ENCODE data around the gene CLN3.
"Not testable (repeated sequence)": the region's sequence is repeated elsewhere in the genome, so short reads cannot be mapped to it uniquely, and the experiment has no call there.

Gene CLN3

DNA sequence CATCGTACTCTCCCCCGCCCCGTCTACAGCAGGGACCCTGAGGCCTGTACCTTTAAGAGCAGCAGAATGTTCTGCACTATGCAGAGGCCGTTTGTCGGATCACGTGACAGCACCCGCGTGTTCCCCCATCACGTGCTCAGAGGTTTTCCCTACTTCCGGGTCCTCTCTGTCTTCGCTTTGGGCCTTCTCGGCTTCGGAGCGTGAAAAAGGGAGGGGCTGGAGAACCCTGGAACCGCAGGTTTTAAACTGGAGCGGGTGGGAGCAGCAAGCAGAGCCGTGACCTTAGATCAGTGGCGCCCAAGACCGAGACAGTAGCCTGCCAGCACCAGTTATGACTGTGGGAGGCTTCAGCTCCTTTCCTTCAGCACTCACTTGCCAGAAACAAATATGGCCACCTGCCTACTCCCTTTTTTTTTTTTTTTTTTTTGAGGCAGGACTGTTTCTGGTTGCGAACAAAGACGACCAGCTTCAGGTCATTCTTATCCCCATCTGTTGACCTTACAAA, at the start of gene CLN3:
TSS of gene CLN3 (minus strand) at position 105 of the 505 bp plus-strand sequence. CDS start 315 bp downstream, outside the sequence.
- DNase-seq = peak; percentile 96

DNA sequence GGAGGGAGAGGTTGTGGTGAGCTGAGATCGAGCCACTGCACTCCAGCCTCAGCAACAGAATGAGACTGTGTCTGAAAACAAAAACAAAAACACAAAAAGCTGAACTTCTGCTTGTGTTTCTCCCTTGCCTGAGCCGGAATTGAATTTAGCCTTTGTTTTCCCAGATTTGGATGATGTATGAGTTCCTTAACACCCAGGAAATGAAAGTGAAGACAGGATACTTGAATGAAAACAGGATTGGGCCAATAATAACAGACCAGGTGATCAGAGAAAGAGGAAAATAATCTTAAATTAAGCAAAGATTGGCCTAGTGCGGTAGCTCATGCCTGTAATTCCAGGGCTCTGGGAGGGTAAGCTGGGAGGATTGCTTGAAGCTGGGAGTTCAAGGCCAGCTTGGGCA, 48.5 kb upstream of the CLN3 start:
- no peak for DNase-seq

DNA sequence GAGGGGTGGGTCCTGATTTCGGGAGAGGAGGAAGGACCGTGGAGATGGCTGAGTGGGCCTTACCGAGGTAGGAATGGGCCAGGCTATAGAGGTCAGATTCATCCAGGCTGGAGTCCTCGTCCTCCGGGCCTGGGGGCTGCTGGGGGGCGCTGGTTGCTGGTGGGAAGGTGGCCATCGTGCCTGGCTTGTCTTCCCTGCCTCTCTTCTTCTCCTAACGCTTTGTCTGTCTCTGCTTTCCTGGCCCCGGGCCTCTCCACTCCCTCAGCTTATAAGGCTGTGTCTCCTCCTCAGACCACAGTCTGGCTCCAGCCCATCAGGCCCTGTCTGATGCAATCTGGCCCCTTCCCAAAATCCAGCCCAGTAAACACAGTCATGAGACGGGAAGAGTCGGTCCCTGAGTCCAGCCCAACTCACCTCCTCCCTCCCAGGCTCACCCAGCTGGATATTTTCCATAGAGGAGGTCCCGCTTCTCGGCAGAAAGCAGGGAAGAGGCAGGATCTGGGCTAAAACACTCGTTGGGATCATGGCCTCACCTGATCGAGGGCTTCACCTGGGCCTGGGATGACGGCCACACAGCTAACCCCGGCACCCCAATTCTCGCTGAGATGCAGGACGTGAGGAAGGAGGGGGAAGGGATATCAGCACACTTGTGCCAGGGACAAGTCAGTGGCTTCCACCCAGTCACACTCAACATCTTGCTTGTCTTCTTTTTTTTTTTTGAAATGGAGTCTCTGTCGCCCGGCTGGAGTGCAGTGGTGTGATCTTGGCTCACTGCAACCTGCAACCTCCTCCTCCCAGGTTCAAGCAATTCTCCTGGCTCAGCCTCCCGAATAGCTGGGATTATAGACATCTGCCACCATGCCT, 47.1 kb upstream of the CLN3 start, which contains the start of gene NUPR1:
TSS of gene NUPR1 (minus strand) at position 242 of the 864 bp plus-strand sequence. CDS start at position 175, 67 bp downstream.
- no peak for DNase-seq

DNA sequence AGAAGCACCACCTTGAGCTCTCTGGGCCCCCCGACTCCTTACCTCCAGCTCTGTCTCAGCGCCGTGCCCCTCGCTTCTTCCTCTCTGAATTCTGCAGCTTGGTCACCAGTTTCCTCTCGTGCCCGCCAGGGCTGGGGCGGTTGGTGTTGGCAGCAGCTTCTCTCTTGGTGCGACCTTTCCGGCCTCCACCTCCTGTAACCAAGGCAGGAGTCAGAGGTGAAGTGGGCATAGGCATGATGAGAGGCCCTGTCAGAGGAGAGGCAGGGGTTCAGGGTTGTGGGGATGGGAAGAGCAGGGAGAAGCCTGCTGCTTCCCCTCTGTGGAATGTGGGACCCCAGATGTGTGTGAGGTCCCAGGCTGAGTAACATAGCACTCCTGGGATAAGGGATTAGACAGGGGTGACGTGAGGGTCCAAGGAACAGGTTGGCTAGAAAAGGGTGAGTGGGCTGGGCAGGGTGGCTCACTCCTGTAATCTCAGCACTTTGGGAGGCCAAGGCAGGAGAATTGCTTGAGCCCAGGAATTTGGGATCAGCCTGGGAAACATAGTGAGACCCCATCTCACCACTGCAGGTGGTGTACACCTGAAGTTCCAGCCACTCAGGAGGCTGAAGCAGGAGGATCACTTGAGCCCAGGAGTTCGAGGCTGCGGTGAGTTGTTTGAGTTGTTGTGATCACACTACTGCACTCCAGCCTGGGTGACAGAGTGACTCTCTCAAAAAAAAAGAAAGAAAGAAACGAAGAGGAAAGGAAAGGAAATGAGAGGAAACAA, 46.3 kb upstream of the CLN3 start:
- no peak for DNase-seq

DNA sequence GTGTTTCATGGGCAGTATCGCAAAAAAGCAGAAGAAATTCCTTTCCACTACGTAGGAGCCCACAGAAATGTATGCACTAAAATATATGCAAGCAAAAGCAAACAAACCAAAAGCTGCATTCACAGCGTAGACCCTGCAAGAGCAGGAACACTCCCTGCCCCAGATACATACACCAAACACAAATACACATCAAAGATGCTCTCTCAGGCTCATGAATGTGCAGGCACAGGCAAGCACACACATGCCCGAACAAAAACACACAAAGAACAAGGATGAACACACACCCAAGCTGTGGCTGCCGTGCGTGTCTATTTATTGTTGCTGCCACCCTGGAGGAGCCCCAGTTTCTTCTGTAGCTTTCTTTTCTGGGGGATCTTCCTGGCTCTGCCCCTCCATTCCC, 45.2 kb upstream of the CLN3 start:
- no peak for DNase-seq

DNA sequence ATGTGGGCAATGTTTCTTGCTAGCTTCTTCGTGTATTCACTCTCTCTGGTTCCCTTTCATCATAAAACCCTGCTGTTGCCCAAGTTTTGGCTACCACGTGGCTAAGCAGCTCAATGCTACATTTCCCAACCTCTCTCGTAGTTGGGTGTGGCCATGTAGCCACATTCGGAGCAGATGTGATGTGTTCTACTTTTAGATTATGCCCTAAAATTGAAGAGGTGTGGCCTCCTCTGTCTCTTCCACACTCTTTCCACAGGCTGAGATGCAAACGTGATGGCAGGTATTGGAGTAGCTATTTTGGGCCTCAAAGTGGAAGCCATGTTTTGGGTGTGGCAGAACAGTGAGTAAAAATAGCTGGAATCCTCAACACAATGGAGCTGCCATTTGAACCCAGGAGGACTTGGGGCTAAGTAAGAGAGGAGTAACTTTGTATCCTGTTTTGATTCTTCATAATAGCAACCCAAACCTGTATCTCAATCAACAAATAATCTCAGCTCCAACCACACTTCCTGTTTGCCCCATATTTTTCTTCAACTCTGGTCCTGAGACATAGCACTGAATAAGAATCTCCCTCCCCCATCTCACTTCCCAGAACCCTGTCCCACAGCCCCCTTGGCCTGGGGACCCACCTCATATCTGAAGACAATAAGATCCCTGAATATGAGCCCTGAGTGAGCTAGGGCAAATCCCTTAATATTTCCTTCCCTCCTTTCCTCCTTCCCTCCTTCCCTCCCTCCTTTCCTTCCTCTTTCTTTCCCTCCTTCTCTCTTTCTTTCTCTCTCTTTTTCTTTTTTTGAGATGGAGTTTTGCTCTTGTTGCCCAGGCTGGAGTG, 42.9 kb upstream of the CLN3 start:
- DNase-seq = no peak

DNA sequence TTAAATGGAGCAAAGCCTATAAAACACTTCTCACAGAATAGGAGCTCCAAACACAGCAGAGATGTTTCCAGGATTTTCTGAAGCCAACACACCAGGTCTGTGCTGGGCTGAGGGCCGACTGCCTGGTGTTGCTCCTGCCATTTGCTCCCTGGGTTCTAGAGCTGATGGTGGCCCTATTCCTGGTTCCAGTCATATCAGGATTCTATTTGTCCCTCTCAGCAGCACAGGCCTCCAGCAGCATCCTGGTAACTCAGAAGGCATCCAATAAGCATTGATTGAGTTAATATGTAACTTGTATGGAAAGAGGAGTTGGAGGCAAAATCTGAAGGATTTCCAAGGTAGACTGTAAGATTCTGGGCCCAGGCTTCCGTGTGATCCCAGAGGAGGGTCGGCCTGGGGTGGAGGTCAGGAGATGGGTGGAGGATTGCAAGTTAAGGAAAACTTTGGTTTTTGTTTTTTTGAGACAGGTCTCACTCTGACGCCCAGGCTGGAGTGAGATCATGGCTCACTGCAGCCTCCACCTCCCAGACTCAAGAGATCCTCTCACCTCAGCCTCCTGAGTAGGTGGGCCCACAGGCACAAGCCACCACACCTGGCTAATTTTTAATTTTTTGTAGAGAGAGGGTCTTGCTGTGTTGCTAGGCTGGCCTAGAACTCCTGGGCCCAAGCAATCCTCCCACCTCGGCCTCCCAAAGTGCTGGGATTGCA, 41.2 kb upstream of the CLN3 start:
- no peak for DNase-seq

DNA sequence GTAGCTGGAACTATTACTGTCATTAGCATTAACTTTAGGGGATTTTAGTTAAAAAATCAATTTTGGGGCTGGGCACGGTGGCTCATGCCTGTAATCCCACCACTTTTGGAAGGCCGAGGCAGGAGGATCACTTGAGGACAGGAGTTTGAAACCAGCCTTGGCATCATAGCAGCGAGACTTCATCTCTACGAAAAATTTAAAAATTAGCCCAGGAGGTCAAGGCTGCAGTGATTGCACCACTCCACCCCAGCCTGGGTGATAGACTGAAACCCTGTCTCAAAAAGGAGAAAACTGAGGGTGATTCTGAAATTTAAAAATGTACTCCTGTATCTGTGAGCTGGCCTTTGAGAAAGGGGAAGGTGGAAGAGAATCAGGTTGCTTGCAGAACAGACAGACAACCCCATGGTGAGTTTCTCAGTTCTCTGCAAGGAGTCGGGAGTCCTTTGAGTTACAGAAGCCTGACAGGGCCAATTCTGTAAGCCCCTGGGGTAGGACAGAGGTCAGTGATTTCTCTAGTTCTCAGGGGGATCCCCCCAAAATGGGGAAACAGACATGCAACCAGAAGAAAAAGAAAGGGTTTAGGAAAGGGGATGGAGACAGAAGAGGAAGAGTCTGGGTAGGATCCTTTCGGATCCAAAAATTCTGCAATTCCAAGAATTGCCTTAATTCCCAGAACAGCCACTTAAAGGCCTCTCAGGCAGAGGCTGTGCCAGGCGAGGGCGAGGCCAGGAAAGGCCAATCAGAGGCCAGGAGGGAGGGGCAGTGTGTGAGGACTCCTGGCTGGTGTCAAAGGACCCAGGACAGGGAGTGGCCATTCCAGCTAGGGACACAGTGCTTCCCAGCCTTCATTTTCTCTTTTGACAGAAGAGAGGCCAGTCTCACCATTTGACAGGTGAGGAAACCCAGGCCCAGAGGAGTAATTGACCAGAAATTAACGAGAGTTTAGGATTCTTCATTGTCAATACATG, 40.2 kb upstream of the CLN3 start:
- DNase-seq = no peak

DNA sequence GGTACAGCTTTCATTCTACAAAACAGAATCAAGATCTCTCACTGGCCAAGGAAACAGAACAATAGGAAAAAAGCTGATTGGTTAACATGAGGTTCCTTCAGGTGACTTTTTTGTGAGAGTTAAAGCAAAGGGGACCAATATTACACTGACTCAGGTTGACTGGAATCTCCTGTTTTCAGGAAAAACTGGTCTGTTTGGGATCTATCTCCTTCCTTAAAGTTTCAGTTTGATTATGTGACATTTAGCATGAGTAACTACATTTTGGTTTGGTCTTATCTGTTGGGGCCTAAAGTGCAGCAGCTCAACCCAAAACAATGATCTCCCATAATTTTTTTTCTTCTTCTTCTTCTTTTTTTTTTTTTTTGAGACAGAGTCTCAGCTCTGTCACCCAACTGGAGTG, 37.2 kb upstream of the CLN3 start:
- DNase-seq = no peak

DNA sequence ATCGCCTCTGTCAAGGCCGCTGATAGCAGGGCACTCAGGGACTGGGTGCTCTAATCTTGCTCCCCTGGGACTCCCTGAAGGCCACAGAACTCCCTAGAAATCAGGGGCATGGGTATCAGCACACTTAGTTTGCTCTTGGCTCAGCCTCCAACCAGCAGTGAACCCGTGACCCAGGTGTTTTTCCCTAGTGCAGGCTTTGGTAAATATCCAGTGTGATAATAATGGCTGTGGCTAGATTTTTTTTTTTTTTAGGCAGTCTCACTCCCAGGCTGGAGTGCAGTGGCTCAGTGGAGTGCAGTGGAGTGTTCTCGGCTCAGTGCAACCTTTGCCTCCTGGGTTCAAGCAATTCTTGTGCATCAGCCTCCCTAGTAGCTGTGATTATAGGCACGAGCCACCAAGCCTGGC, 36.6 kb upstream of the CLN3 start:
- DNase-seq = no peak

DNA sequence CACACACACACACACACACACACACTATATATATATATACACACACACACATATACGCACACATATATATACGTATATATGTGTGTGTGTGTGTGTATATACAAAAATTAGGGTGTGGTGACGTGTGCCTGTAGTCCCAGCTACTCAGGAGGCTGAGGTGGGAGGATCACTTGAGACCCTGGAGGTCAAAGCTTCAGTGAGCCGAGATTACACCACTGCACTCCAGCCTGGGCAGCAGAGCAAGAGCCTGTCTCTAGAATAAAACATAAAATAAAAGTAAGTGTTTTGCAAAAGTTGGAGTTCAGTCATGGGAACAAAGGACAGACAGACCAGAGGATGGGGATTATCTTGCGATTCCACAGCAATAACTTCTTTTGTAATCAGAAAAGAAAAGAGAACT, 36.1 kb upstream of the CLN3 start:
- DNase-seq = no peak

DNA sequence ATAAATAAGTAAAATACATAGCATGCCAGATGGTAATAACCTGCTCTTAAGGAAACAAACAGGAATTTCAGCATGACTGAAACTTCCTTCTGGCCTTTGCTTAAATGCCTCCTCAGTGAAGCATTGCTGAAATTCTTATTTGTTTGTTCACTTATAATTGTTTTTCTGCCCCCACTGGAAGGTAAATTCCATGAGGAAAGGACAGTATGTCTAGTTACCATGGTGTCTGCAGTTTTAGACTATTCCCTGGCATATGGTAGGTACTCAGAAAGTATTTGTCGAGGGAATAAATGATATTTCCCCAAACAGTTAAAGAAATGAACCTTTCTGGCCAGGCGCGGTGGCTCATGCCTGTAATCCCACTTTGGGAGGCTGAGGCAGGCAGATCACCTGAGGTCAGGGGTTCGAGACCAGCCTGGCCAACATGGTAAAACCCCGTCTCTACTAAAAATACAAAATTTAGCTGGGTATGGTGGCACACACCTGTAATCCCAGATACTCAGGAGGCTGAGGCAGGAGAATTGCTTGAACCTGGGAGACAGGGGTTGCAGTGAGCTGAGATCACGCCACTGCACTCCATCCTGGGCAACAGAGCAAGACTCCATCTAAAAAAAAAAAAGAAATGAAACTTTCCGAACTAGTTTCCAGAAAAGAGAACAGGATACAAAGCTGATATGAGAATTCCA, 35.4 kb upstream of the CLN3 start:
- not testable (repeated sequence) for DNase-seq

DNA sequence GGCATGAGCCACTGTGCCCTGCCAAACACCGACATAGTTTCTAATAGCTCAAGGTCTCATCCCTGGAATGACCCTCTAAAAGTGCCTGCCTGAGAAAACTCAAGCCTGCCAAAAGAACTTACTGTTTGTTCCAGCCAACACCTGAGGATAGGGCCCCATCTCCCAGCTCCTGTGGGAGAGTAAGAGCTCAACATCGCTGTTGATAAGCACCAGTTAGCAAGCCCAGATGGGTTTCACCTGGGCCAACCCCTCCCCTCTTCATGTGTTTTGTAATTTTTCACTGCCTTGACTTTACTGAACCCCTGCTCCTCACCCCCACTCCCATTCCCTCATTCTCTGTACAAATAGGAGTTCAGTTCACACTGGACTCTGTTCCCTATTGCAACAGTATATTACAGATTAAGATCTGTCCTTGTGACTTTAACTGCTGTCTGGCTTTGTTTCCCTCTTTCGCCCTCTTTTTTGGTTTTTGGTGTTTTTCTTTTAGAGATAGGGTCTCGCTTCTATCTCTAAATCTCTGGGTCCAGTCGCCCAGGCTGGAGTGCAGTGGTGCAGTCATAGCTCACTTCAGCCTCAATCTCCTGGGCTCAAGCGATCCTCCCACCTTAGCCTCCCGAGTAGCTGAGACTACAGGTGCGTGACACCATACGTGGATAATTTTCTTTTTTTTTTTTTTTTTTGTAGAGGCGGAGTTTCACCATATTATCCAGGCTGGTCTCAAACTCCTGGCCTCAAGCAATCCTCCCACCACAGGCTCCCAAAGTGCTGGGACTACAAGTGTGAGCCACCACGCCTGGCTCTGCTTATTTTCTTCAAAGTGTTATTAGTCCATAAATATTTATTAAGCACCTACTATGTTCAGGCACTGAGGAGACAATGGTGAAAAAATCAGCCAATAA, 34.6 kb upstream of the CLN3 start:
- no peak for DNase-seq

DNA sequence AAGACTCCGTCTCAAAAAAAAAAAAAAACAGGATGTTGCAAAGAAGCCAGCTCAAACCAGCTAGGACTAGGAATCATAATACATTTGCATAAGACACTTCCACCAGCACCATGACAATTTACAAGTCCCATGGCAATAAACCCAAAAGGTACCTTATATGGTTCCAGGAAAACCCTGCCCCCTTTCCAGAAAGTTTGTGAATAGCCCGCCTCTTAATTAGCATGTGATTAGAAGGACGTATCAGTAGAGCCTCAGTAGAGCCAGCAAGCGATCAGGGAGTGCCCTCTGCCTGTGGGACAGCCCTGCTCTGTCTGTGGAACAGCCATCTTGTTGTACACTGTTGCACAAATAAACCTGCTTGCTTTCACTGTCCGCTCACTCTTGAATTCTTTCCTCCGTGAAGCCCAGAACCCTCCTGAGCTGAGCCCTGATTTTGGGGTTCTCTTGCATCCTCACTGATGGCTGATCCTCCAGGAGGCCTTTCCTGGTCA, 32.9 kb upstream of the CLN3 start:
- DNase-seq = no peak

DNA sequence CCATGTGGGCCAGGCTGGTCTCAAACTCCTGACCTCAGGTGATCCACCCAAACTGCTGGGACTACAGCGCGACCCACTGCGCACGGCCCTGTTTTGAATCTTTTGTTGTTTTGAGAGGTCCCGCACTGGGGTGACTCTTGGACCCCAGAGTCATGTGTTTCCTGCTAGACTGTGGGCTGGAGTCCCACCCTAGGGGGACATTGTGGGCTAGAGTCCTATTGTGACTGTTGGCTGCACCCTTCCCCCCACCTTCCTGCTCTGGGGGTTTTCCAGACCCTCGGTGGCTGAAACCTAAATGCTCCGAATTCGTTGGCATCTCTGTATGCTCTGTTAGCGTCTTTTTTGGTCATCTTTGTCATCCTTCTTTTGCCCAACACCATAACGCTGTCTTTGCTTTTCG, 30.9 kb upstream of the CLN3 start:
- DNase-seq = no peak

DNA sequence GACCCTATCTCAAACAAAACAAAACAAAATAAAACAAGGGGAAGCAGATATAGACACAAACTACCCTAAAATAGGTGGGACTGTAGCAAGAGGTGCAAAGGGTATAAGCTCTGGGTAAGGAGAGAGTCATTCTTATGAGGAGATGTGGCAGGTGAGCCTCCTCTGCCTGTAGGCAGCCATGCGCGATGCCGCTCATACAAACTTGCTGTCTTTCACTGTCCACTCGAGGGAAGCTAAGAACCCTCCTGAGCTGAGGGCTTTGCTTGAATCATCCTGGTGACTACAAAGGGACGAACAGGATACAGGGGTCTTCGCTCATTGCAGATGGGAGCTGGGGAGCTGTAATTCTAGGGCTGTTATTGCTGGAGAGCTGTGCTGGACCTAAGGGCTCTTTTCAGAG, 29.6 kb upstream of the CLN3 start:
- DNase-seq = no peak

DNA sequence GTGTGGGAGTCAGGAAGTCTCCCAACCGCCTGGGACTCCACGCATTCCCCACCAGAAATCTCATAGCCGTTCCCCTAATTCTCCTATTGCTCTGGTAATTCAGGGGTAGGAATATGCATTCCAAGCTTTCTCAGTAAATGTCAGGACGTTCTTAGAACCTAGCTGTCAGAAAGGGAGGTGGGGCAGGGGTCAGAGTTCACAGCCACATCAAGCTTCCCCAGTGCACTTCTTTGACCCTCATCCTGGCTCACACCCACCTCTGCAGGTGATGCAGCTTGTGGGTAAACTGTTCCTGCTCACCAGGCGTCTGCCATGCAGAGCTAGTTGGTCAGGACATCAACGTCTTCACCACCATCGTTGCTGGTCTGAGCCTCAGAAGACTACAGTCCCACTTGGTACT, 28.8 kb upstream of the CLN3 start:
- DNase-seq = no peak

DNA sequence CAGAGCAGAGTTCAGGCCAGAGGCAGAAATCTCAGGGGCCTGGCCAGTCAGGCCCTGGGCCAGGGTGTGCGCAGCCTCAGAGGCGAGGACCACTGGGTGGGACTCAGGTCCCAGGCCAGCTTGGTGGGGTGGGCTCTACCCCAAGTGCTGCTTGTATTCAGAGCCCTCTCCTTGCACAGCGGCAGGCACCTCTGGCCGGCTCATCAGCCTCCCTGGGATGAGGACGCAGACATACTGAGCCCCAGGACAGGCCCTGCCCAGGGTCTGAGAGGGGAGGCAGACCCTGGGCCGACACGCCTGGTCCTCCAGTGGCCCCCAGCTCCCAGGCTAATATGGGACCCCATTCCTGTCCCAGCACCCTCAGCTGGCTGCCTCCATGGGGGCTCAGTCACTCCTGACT, 22.4 kb upstream of the CLN3 start:
- DNase-seq = no peak
